ENCODE results near the gene RAB5IF. TPM values are rescaled to one million over a fixed set of nuclear protein-coding genes. Genes with fewer than 3 reads are reported as not detected.

Gene RAB5IF
- total and polyA plus RNA-seq, 2 donors (not counting 1 experiment from before 2014, with no cell fraction given), result 41.4 to 69.4 TPM

GRCh38 chr20:36641506-36641843 lies 35.9 kb downstream of the RAB5IF start:
- Histone ChIP-seq H3K4me1 (ENCODE audit: control insufficient read depth in 2 of 2, insufficient read depth in 2 of 2, low read length in 2 of 2) (peaks cover 9 to 12% of the 10 kb centered on the region in 2 donors), H3K9ac (ENCODE audit: low read length) (no peak overlapping the region)
- POLR2A ChIA-PET, result no interaction called here

GRCh38 chr20:36642136-36642535 lies 36.6 kb downstream of the RAB5IF start:
- Histone ChIP-seq H3K79me2 (ENCODE audit: control insufficient read depth, insufficient read depth, low read length) (no peaks in the 10 kb centered on the region), H2AFZ (ENCODE audit: insufficient read depth, low read depth, low read length, poor library complexity, severe bottlenecking) (no peak overlapping the region), H3K9ac (ENCODE audit: low read length) (no peak overlapping the region), H3K4me3 (ENCODE audit: control extremely low read depth in 1 of 5, extremely low read depth in 1 of 5, insufficient read depth in 1 of 5, low read depth in 2 of 5, low read length in 4 of 5) (no peak overlapping the region), H3K27ac (ENCODE audit: low read length in 2 of 2) (no peak overlapping the region), H3K4me1 (ENCODE audit: control insufficient read depth in 2 of 2, insufficient read depth in 2 of 2, low read length in 2 of 2) (peaks cover 9 to 13% of the 10 kb centered on the region in 2 donors), H4K20me1 (ENCODE audit: control insufficient read depth, insufficient read depth, low read length, poor library complexity, severe bottlenecking) (no peaks in the 10 kb centered on the region), H3K4me2 (replicated peaks; ENCODE audit: low read depth, low read length, poor library complexity, severe bottlenecking) (no peak overlapping the region), H3K27me3 (replicated peaks in 1 of 4; ENCODE audit: control extremely low read depth in 1 of 4, control insufficient read depth in 3 of 4, insufficient read depth in 4 of 4, low read length in 3 of 4) (no peaks in the 10 kb centered on the region), H3K9me3 (ENCODE audit: control extremely low read depth in 1 of 3, control insufficient read depth in 2 of 3, insufficient read depth in 1 of 3, low read length in 2 of 3) (no peaks in the 10 kb centered on the region), H3K36me3 (replicated peaks in 1 of 2; ENCODE audit: control extremely low read depth in 1 of 2, control insufficient read depth in 1 of 2, extremely low read depth in 1 of 2, insufficient read depth in 2 of 2, low read length in 1 of 2) (no peaks in the 10 kb centered on the region)
- no peak for DNase-seq
- peaks cover 25% of the 10 kb centered on the region for H3K4me1 Mint-ChIP-seq
- H3K4me3 Mint-ChIP-seq, result no peak overlapping the region
- TF ChIP-seq CTCF (IDR thresholded peaks at IDR 0.05), result no peak
- TF ChIP-seq EZH2 (IDR thresholded peaks at IDR 0.05; ENCODE audit: borderline replicate concordance, insufficient read depth, low read depth, low read length, poor library complexity, severe bottlenecking), result no peak
- intact Hi-C loops (cut with micrococcal nuclease), result no loop called here
- H3K27ac Mint-ChIP-seq, result no peak overlapping the region
- POLR2A ChIA-PET, result no interaction called here
- no peak for ATAC-seq (ENCODE audit: low read depth)
- no peaks in the 10 kb centered on the region for H3K9me3 Mint-ChIP-seq (ENCODE audit: insufficient read depth)
- H3K27me3 Mint-ChIP-seq, result no peaks in the 10 kb centered on the region
- 70% methylated on average over 2 of the region's 6 CpGs for WGBS (ENCODE audit: insufficient coverage)
- CTCF ChIA-PET, result no interaction called here

More at GRCh38 chr20:36641506-36641843, 35.9 kb downstream of the RAB5IF start:
- TF ChIP-seq CTCF (IDR thresholded peaks at IDR 0.05) (no peak), EZH2 (IDR thresholded peaks at IDR 0.05; ENCODE audit: borderline replicate concordance, insufficient read depth, low read depth, low read length, poor library complexity, severe bottlenecking) (no peak)
- Histone ChIP-seq H3K27me3 (replicated peaks in 1 of 4; ENCODE audit: control extremely low read depth in 1 of 4, control insufficient read depth in 3 of 4, insufficient read depth in 4 of 4, low read length in 3 of 4) (no peaks in the 10 kb centered on the region), H3K9me3 (ENCODE audit: control extremely low read depth in 1 of 3, control insufficient read depth in 2 of 3, insufficient read depth in 1 of 3, low read length in 2 of 3) (no peaks in the 10 kb centered on the region), H3K79me2 (ENCODE audit: control insufficient read depth, insufficient read depth, low read length) (no peaks in the 10 kb centered on the region), H3K36me3 (replicated peaks in 1 of 2; ENCODE audit: control extremely low read depth in 1 of 2, control insufficient read depth in 1 of 2, extremely low read depth in 1 of 2, insufficient read depth in 2 of 2, low read length in 1 of 2) (no peaks in the 10 kb centered on the region), H3K27ac (ENCODE audit: low read length in 2 of 2) (no peak overlapping the region), H2AFZ (ENCODE audit: insufficient read depth, low read depth, low read length, poor library complexity, severe bottlenecking) (no peak overlapping the region), H3K4me3 (ENCODE audit: control extremely low read depth in 1 of 5, extremely low read depth in 1 of 5, insufficient read depth in 1 of 5, low read depth in 2 of 5, low read length in 4 of 5) (no peak overlapping the region), H4K20me1 (ENCODE audit: control insufficient read depth, insufficient read depth, low read length, poor library complexity, severe bottlenecking) (no peaks in the 10 kb centered on the region), H3K4me2 (replicated peaks; ENCODE audit: low read depth, low read length, poor library complexity, severe bottlenecking) (no peak overlapping the region)
- no peak for DNase-seq
- no peaks in the 10 kb centered on the region for H3K9me3 Mint-ChIP-seq (ENCODE audit: insufficient read depth)
- no peak overlapping the region for H3K27ac Mint-ChIP-seq
- 91% methylated on average over 2 of the region's 3 CpGs for WGBS (ENCODE audit: insufficient coverage)
- ATAC-seq (ENCODE audit: low read depth), result no peak
- CTCF ChIA-PET, result no interaction called here
- H3K27me3 Mint-ChIP-seq, result no peaks in the 10 kb centered on the region
- intact Hi-C loops (cut with micrococcal nuclease), result no loop called here
- H3K4me1 Mint-ChIP-seq, result peaks cover 22% of the 10 kb centered on the region
- no peak overlapping the region for H3K4me3 Mint-ChIP-seq
